ENCODE data around the gene SUB1.
"Not testable (repeated sequence)": the region's sequence is repeated elsewhere in the genome, so short reads cannot be mapped to it uniquely, and the experiment has no call there.

SUB1 gene

GRCh38 chr5:32601623-32602295, 16.4 kb downstream of the SUB1 start:
- DNase-seq, result no peak

DNA sequence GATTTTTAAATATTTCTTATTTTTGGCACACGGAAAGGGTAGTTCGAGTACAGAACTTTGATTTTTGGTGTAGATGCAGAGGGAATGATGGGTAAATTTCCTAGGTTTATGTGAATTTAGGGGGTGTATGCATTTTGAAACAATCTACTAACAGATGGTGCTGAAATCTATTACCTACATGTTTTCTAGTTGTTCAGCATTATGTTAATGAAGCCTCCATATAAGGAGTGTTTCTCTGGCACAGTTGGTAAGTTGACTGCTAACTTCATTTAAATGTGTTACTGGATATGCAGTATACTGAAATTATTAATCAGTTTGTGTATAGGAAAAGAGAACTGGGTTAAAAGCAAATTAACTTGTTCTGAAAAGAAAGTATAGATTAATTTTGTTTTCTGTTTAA, 17.5 kb downstream of the SUB1 start:
- DNase-seq, result no peak

GRCh38 chr5:32604800-32605765, 19.7 kb downstream of the SUB1 start:
- DNase-seq, result no peak

DNA sequence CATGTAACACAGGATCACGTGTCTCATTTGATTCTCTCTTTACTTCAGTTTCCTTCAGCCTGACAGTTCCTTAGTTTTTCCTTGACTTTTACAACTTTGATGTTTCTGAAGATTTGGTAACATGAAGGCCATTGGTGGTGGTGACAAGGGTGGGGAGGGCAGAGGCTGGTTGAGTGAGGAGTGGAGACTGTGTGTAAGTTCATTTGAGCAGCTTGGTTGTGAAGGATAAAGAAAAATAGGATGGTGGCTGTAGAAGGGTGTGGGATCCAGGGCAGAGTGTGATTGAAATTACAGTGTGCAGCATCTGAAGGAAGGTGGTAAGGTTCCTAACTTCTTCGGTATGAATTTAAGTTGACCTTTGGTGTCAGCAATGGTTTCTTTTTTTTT, 20.4 kb downstream of the SUB1 start:
- no peak for DNase-seq

- DNase-seq, result no peak
Observed at GRCh38 chr5:32612134-32612888, 27.0 kb downstream of the SUB1 start.

DNA sequence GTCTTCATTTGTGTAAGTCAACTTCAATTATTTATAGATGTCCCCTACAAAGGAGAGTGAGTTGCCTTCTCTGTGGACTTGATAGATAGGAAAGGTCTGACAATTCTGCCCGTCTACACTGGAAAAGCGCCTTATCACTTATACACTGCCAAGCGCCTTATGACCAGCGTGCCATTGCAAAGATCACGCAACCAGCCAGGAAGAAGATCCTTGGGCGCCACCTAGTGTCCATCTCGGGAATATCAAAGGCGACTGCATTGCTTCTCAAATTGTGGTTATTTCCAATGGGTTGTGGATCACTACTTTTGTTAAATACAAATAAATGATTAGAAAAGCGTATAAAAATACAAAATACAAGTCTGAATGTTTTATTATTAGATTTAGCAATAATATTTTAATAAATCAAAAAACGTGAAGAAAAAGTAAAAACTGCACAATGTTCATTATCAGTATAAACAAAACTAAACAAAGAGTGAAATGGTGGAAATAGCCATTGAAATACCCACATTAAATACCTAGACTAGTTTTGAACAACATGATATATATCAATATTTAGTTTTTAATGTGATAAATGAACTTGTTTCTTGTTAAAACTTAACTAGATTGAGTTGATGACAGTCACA, 27.8 kb downstream of the SUB1 start:
- peak; percentile 76 for DNase-seq

- DNase-seq, result no peak
Observed at GRCh38 chr5:32615236-32615635, 29.9 kb downstream of the SUB1 start.

- no peak for DNase-seq
Observed at GRCh38 chr5:32618962-32619361, 33.6 kb downstream of the SUB1 start.

- no peak for DNase-seq
Observed at GRCh38 chr5:32621256-32621655, 35.9 kb downstream of the SUB1 start.

DNA sequence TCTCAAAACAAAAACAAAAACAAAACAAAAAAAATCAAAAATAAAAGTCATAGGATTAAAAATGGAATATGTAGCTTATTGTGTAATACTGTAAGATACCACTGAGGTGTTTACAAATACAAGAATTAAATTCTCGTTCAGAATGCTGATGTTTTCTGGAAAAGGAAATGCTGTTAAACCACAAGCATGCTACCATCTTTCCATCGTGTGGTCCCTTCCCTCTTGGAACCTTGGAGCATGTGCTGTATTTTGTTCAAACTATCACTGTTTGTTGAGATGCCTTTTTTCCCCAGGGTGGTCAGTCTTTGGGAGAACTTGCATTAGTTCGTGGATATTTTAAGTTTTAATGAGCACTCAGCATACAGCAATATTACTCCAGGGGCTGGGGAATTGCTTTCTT, 39.7 kb downstream of the SUB1 start:
- no peak for DNase-seq

DNA sequence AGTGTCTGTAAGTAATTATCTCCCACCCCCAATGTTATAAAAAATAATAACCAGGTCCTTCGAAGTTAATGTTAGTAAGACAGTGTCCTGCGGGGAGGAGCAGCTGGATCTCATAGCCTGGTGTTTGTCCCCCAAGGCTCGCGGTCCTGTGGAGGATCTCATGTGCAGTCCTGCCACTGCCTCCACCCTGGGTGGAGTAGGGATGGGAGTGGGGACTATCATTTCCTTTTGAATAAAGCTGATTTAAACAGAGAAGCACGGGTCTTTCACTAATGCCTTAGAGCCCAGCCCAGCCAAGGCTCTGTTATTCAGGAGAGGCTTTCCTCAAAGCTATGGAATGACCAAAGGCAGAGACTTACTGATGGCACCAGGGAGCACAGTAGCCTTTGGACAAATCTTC, 40.2 kb downstream of the SUB1 start:
- DNase-seq, result no peak

DNA sequence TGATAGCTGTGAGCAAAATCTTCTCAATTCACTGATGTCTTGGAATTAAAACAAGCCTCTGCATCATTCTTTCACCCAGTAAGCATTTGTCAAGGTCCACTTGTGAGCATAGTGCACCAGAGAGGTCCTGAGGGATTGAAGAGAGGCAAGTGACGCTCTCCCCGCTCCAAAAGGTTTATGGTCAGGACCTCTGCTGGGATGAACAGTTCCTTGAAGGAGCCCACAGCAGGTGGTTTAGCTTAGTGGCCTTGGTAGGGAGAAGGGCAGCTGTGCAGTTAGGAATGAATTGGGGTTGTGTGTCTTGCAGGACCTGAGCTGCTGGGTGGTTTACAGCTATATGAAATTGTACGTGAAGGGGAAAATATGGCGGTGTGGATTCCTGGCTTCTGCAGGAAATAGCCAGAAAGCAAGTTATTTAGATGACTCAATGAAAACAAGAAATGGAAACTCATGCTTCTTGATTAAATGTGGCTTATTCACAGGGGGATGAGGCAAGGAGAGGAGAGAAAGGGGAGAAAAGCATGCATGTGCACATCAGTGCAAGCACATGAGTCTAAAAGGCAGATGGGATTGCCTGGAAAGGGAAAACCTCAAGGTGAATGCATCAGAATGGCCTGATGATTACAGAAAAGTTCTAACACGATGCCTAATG, 42.0 kb downstream of the SUB1 start:
- no peak for DNase-seq

DNA sequence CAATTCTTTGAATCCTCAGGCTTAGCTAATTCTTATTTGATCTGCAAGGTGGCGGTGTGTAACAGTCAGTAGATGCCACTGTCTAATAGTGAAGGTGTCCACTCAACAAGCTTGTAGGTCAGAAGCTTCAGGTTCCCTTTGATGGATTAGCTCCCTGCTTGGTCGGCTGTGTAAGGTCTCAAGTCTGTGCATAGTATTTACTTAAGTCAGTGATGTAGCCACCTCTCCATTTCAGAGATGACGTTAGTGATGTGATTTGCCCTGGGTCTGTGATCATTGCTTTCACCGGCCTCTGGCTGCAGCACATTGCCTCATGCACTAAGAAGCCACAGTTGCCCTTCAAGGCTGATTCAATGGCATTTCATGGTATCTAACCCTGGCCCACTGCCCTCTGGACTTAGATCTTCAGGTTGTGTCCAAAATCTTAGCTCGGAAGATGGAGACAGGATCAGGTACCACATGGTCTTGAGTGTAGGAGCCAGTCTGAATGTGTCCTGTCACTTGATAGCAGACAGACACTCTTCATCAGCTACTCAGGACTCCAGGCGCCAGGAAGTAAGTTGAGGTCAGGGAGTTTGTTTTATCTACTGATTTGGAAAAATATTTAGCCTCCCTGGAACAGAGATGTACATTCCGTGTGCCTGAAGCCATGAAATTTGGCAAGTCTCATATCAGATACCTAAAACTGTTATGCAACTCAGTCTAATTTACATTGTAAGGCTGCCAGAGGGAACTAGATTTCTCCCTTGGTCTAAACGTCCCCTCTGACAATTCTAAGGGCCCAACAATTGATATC, 42.9 kb downstream of the SUB1 start:
- no peak for DNase-seq

DNA sequence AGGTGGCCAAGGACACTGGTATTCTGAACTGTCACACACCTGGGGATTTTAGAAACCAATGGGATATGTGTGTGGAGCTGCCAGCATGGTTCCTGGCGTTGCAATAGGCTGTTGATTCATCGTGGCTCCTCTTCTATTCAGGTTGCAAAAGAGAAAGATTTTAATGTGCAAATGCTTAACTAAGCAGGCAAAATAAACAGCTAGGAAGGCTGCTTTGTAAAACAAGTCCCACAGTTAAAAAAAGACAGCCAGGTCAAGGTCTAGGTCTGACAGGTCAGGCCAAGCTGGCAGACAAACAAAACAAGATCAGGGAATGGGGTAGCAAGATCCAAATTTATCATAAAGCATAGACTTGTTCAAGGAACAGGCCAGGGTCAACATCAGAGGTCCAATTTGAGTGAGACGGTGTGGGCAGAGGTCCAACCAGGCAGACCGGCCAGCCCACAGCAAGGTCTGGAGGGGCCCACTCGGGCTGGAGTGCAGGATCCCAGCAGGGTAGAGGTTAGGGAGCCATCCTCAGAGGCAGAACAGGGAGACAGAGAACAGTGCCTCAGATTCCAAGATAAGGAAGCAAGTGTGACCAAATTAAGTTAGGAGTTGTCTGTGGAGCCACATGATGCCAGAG, 45.6 kb downstream of the SUB1 start:
- no peak for DNase-seq

DNA sequence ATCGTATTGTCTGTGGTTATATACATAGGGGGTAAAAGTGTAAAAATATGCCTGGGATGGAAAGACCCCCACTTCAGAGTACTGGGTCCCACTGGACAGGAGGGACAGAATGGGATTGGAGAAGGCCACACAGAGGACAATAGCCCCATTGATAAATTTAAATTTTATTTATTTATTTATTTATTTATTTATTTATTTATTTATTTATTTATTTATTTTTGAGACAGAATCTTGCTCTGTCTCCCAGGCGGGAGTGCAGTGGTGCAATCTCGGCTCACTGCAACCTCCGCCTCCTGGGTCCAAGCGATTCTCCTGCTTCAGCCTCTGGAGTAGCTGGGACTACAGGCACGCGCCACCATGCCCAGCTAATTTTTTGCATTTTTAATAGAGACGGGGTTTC, 47.7 kb downstream of the SUB1 start:
- DNase-seq, result not testable (repeated sequence)

DNA sequence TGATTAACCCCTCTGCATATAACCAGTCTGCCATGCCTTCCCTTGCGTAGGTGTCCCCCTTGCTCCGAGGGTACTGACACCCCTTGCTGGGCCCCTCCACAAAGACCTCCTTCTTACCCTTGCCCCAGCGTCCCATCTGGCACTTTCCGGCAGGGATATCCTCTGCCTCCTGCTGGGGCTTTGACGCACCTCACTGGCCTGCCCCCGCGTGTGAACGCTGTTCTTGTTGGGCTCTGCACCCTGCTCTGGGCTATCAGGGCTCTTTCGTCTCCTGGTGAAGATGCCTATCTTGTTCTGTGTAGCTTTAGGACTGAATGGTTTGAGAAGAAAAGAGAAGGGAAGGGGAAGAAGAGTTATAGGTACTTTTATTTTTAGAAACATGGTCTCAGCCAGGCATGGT, 53.0 kb downstream of the SUB1 start:
- no peak for DNase-seq

GRCh38 chr5:32639943-32640342, 54.6 kb downstream of the SUB1 start:
- no peak for DNase-seq

DNA sequence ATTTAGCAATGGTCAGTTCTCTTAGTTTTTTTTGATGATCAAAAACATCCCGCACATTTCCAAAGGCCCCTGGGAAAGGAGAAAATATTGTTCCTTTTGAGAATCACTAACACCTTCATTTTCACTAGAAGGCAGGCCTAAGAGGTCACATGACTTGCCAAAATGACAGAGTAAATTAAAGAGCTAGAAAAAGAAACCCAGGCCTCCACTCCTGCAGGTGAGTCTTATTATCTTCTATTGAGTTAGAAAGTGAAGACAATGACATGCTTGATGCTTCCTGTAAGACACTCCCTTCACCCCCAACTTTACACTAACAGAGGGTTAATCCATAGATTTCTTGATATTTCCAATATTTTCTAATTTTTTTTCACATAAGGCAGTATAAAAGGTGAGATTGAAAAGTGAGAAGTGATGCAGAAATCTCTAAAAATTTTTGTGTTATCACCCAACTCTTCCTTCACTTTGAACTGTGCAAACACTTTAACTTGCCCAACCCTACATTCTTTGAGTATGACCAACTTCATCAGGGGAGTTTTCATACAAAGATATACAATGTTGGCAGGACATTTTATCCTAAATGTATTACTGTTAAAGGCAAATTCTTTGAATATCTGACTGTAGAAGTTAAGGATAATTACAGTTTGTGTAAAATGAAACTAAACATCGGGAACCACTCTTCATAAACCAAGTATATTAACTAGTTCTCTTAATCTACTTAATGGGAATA, 57.1 kb downstream of the SUB1 start:
- no peak for DNase-seq

DNA sequence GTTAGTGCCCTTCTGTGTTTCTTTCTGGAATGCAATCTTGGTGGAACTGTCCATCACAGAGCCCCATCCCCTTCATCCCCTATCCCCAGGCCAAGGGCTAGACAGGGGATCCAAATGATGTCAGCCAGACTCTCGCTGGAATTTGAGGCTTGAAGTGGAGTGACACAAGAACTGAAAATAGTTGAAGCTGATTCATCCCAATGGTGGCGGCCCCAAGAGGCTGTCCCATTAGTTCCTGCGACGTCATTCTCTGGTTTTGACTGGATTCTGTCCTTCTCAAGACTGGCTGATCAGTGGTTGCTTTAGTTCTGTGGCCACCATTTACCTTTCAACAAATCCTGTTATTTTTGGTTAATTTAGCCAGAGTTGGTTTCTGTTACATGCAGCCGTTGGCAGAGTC, 59.9 kb downstream of the SUB1 start:
- no peak for DNase-seq
